GM21447 (cell line): ENCODE data around the gene HSPA9.

ENCODE experiments used
- ATAC-seq: cut with Tn5 transposase; IDR thresholded peaks from one replicate; pipeline ENCODE4 v1.9.1; 2021; ENCODE audit not compliant: unreplicated experiment

HSPA9 gene

GRCh38 chr5:138575194-138576015, at the start of gene HSPA9:
HSPA9 (minus strand) TSS chr5:138575401; CDS start chr5:138575318, 83 bp downstream.
- ATAC-seq = peak; percentile 85

- ATAC-seq = no peak
These were observed 47.9 kb upstream of the HSPA9 start for GRCh38 chr5:138623053-138623452.

GRCh38 chr5:138622051-138622450, 46.9 kb upstream of the HSPA9 start:
- ATAC-seq = no peak

GRCh38 chr5:138620663-138621224, 45.5 kb upstream of the HSPA9 start:
- no peak for ATAC-seq

GRCh38 chr5:138616508-138616907, 41.3 kb upstream of the HSPA9 start:
- ATAC-seq = no peak

- ATAC-seq = no peak
These were observed 40.3 kb upstream of the HSPA9 start for GRCh38 chr5:138615461-138615860.

- no peak for ATAC-seq
These were observed 36.5 kb upstream of the HSPA9 start for GRCh38 chr5:138611678-138612218.

GRCh38 chr5:138610918-138611677, 35.9 kb upstream of the HSPA9 start:
- no peak for ATAC-seq

GRCh38 chr5:138610415-138610917, 35.3 kb upstream of the HSPA9 start:
- ATAC-seq = no peak

- ATAC-seq = no peak
These were observed 31.3 kb upstream of the HSPA9 start for GRCh38 chr5:138606378-138607064.

- peak; percentile 82 for ATAC-seq
These were observed 30.2 kb upstream of the HSPA9 start for GRCh38 chr5:138605254-138605972.

GRCh38 chr5:138604176-138604785, 29.1 kb upstream of the HSPA9 start:
- no peak for ATAC-seq

GRCh38 chr5:138603249-138603920, 28.2 kb upstream of the HSPA9 start:
- peak; percentile 49 for ATAC-seq

GRCh38 chr5:138602371-138603000, 27.3 kb upstream of the HSPA9 start:
- no peak for ATAC-seq

- no peak for ATAC-seq
These were observed 26.2 kb upstream of the HSPA9 start for GRCh38 chr5:138601444-138601843.

- ATAC-seq = no peak
These were observed 25.2 kb upstream of the HSPA9 start for GRCh38 chr5:138600446-138600845.

- ATAC-seq = no peak
These were observed 22.6 kb upstream of the HSPA9 start for GRCh38 chr5:138597661-138598400.
